K562 (cell line): ENCODE measurements around the gene VWA2. TPM values are rescaled to one million over a fixed set of nuclear protein-coding genes. Genes with fewer than 3 reads are reported as not detected.

ENCODE experiments used
- ATAC-seq: fragments of 200-7000 bp; cut with Tn5 transposase; 3 replicates; pipeline ENCODE4 v1.9.1; 2020; ENCODE audit warnings: moderate library complexity
- BruUV-seq: library from RNA; stranded (reverse); fragments of 400-500 nt; replicated peaks from 2 replicates; lab custom pipeline; 2021; lab: Mats Ljungman, UMichigan
- CTCF ChIA-PET: fragments of 300-600 bp; formaldehyde crosslinking; extraction: SDS; loops from one replicate; lab custom pipeline; 2021; ENCODE audit warnings: low intra/inter-chr PET ratio; lab: Yijun Ruan, JAX
- POLR2A ChIA-PET: fragments of 300-600, 350-650 bp; sonication (Branson Sonifier 250); formaldehyde crosslinking; extraction: SDS; loops from one replicate; lab custom pipeline; 2021; ENCODE audit warnings: antibody characterized with exemption, inconsistent platforms; lab: Yijun Ruan, JAX
- DNase-seq, 4 experiments: peaks; one replicate each; pipeline versions ENCODE4 v3.0.0 to v3.0.0-alpha.2; 2011 to 2018; ENCODE audit warnings: low spot score in 3 of 4, mixed read lengths in 3 of 4; ENCODE audit errors: extremely low read depth in 1 of 4
- FAIRE-seq: peaks from 2 replicates; lab custom pipeline; 2011; peaks lifted over from hg19 to GRCh38; lab: Jason Lieb, UNC
- H2AFZ ChIP-seq: 2 replicates; pipeline ENCODE4 v1.6.0; 2011; ENCODE audit warnings: low read depth, low read length, control low read depth, inconsistent platforms
- H3K27ac ChIP-seq: fragments of 200-600 bp; 3 replicates; pipeline ENCODE4 v1.8.0; 2011; ENCODE audit warnings: low read depth, mild to moderate bottlenecking, control low read depth, inconsistent platforms, low read length, moderate library complexity, mixed read lengths; ENCODE audit errors: extremely low read depth
- H3K27me3 ChIP-seq, 2 experiments: fragments of 300-600 bp in 1 of 2; 2 replicates in 1 of 2; 3 replicates in 1 of 2; pipeline versions ENCODE4 v1.6.0 to v1.8.0; 2011; ENCODE audit warnings: inconsistent platforms in 2 of 2, low read length in 2 of 2, mild to moderate bottlenecking in 1 of 2, mixed read lengths in 1 of 2, moderate library complexity in 1 of 2; ENCODE audit not compliant: control insufficient read depth in 2 of 2, insufficient read depth in 2 of 2
- H3K36me3 ChIP-seq: fragments of 300-600 bp; 3 replicates; pipeline ENCODE4 v1.8.0; 2011; ENCODE audit warnings: mild to moderate bottlenecking, low read length, inconsistent platforms; ENCODE audit not compliant: control insufficient read depth, insufficient read depth
- H3K4me1 ChIP-seq, 2 experiments: fragments of 200-600 bp in 1 of 2; replicated peaks in 1 of 2; 2 replicates in 1 of 2; 3 replicates in 1 of 2; pipeline versions ENCODE4 v1.5.1 to v1.8.0; 2011; ENCODE audit warnings: inconsistent platforms in 2 of 2, low read length in 2 of 2, mild to moderate bottlenecking in 1 of 2, mixed read lengths in 1 of 2, moderate library complexity in 1 of 2; ENCODE audit not compliant: control insufficient read depth in 2 of 2, insufficient read depth in 2 of 2
- H3K4me2 ChIP-seq: 2 replicates; pipeline ENCODE4 v1.6.1; 2011; ENCODE audit warnings: low read length, control low read depth, inconsistent platforms, mixed read lengths; ENCODE audit not compliant: insufficient read depth
- H3K4me3 ChIP-seq: fragments of 200-600 bp; sonication (generic), shearing (Covaris generic); 2 replicates; pipeline ENCODE4 v1.5.1; 2016; ENCODE audit warnings: control low read depth, inconsistent platforms
- H3K79me2 ChIP-seq: fragments of 200-600 bp; 3 replicates; pipeline ENCODE4 v1.8.0; 2011; ENCODE audit warnings: low read length, inconsistent platforms; ENCODE audit not compliant: control insufficient read depth, insufficient read depth
- H3K9ac ChIP-seq, 2 experiments: 2 replicates each; pipeline versions ENCODE4 v1.6.0 to v1.6.1; 2011; ENCODE audit warnings: low read depth in 2 of 2, low read length in 2 of 2, control low read depth in 1 of 2, inconsistent platforms in 1 of 2, mild to moderate bottlenecking in 1 of 2, mixed read lengths in 1 of 2; ENCODE audit not compliant: insufficient read depth in 1 of 2
- H3K9me1 ChIP-seq: one replicate; pipeline ENCODE4 v1.6.0; 2011; ENCODE audit warnings: inconsistent platforms, mild to moderate bottlenecking, low read length, moderate library complexity; ENCODE audit not compliant: control insufficient read depth, insufficient read depth
- H3K9me3 ChIP-seq: replicated peaks from 2 replicates; pipeline ENCODE4 v1.5.1; 2011; ENCODE audit warnings: low read depth, low read length, inconsistent platforms; ENCODE audit not compliant: control insufficient read depth, insufficient read depth
- H4K20me1 ChIP-seq: replicated peaks from 2 replicates; pipeline ENCODE4 v1.6.1; 2011; ENCODE audit warnings: low read length, inconsistent platforms, mixed read lengths; ENCODE audit not compliant: control insufficient read depth, insufficient read depth
- E2F4 ChIP-seq: sonication (generic); formaldehyde crosslinking; IDR thresholded peaks from 2 replicates; pipeline ENCODE4 v1.8.0; 2022; ENCODE audit warnings: mild to moderate bottlenecking, low read depth, missing genetic modification reagents
- HINFP ChIP-seq: fragments of 450-650 bp; conservative IDR thresholded peaks from 2 replicates; pipeline ENCODE4 v1.6.1; 2016; ENCODE audit warnings: missing genetic modification characterization, low read depth, mild to moderate bottlenecking, control low read depth, missing compliant biosample characterization
- MAZ ChIP-seq, 2 experiments: fragments of 450-650 bp in 1 of 2; sonication (generic) in 1 of 2; formaldehyde crosslinking; IDR thresholded peaks in 1 of 2; conservative IDR thresholded peaks in 1 of 2; 2 replicates each; pipeline versions ENCODE4 v1.4.0 to v1.5.0; 2020; ENCODE audit warnings: mild to moderate bottlenecking in 1 of 2, missing genetic modification reagents in 1 of 2
- NR3C1 ChIP-seq: sonication (generic); formaldehyde crosslinking; IDR thresholded peaks from 2 replicates; pipeline ENCODE4 v1.8.1; 2022; ENCODE audit warnings: missing genetic modification reagents
- SRSF3 ChIP-seq: fragments of 200-400 bp; formaldehyde crosslinking; IDR thresholded peaks from 2 replicates; pipeline ENCODE4 v1.6.1; 2016; ENCODE audit warnings: mild to moderate bottlenecking, low read length, moderate library complexity; ENCODE audit not compliant: insufficient read depth
- TCF7 ChIP-seq: sonication (generic); IDR thresholded peaks from 2 replicates; pipeline ENCODE4 v1.6.1; 2016; ENCODE audit warnings: antibody characterized with exemption, borderline replicate concordance
- TGIF2 ChIP-seq: sonication (generic); formaldehyde crosslinking; IDR thresholded peaks from 2 replicates; pipeline ENCODE4 v1.8.1; 2022; ENCODE audit warnings: mild to moderate bottlenecking, missing genetic modification reagents, moderate library complexity
- UBTF ChIP-seq, 2 experiments: IDR thresholded peaks; 2 replicates each; pipeline ENCODE4 v1.6.1; 2012; ENCODE audit warnings: improper control_type of control experiment in 2 of 2, low read depth in 2 of 2, low read length in 2 of 2, borderline replicate concordance in 1 of 2
- XRCC5 ChIP-seq: fragments of 200-400 bp; formaldehyde crosslinking; IDR thresholded peaks from 2 replicates; pipeline ENCODE4 v1.6.1; 2017; ENCODE audit warnings: low read depth, mild to moderate bottlenecking, low read length
- ZBTB7A ChIP-seq: IDR thresholded peaks from 2 replicates; pipeline ENCODE4 v1.6.1; 2011; ENCODE audit warnings: low read depth, mild to moderate bottlenecking, low read length, moderate library complexity, borderline replicate concordance; ENCODE audit not compliant: control insufficient read depth
- ZNF707 ChIP-seq: fragments of 250-450 bp; sonication (Bioruptor Pico); conservative IDR thresholded peaks from 2 replicates; pipeline ENCODE4 v1.8.0; 2022; ENCODE audit warnings: inconsistent platforms, mild to moderate bottlenecking, moderate library complexity
- WGBS: fragments of 100-300 bp; shearing (Covaris generic); methylation state at CpG from one replicate; pipeline ENCODE4 v1.1.6; 2016; ENCODE audit warnings: low coverage, mixed read lengths; ENCODE audit not compliant: insufficient coverage; ENCODE audit errors: missing lambda C conversion rate; 5-methylcytosine and 5-hydroxymethylcytosine counted together
- in situ Hi-C: fragments of 300-500 bp; cut with MboI; formaldehyde crosslinking; loops from 4 replicates; pipeline ENCODE4 v1.15.0; 2018; ENCODE audit warnings: inconsistent platforms, mixed read lengths
- intact Hi-C: fragments of 100-400 bp; cut with micrococcal nuclease; formaldehyde crosslinking; loops from 2 replicates; pipeline ENCODE4 v1.14.2; 2022
- polyA plus RNA-seq, 8 experiments: library from polyadenylated mRNA; depleted of rRNA in 4 of 8; stranded (reverse) in 5 of 8; unstranded in 3 of 8; fragments of >200 nt; fragmentation: Nextera tagmentation in 2 of 8; fragmentation: Illumina TruSeq in 1 of 8; extraction: Ambion mirVana in 2 of 8; extraction: Trizol in 1 of 8; gene quantifications; 2 replicates each; pipeline versions ENCODE4 v1.2.1 to v1.2.3, GENCODE V29; 2011 to 2014; ENCODE audit warnings: inconsistent platforms in 1 of 8, missing spikeins in 1 of 8
- total RNA-seq, 7 experiments: library from RNA; depleted of rRNA in 6 of 7; stranded (reverse); fragments of >200 nt in 6 of 7; fragmentation: Illumina TruSeq in 2 of 7; extraction: Trizol in 2 of 7; gene quantifications; 2 replicates each; pipeline versions ENCODE4 v1.2.1 to v1.2.3, GENCODE V29; 2011 to 2021; ENCODE audit warnings: low replicate concordance in 1 of 7

The VWA2 gene
- total and polyA plus RNA-seq, 9 of the 15 experiments (the other 6 are each of a cell fraction or from before 2014, with no cell fraction given) = not detected

- Histone ChIP-seq H3K27me3 (peaks cover 0 to 27% of the 10 kb centered on the region in 2 experiments; a peak in 3 of 5 replicates), H2AFZ (no peak overlapping the region), H4K20me1 (no peaks in the 10 kb centered on the region), H3K4me2 (no peak overlapping the region), H3K36me3 (no peaks in the 10 kb centered on the region), H3K4me1 (peaks cover 0 to 2% of the 10 kb centered on the region in 2 experiments; a peak in 1 of 5 replicates), H3K27ac (no peak overlapping the region), H3K4me3 (no peak overlapping the region), H3K79me2 (no peaks in the 10 kb centered on the region), H3K9me3 (no peaks in the 10 kb centered on the region), H3K9me1 (no peaks in the 10 kb centered on the region), H3K9ac (no peak overlapping the region)
- DNase-seq (no peak), FAIRE-seq (no peak), ATAC-seq (no peak)
- TF ChIP-seq HINFP (tag) (no peak), TGIF2 (CRISPR knock-in tag) (no peak), ZBTB7A (no peak)
- BruUV-seq = no TSS peak
- CTCF ChIA-PET = no interaction called here
- intact Hi-C loops = no loop called here
- in situ Hi-C loops = no loop called here
- 0% methylated on average over 3 of the region's 7 CpGs for WGBS
- POLR2A ChIA-PET = no interaction called here
These were observed 52.0 kb downstream of the VWA2 start for GRCh38 chr10:114291076-114291475.

GRCh38 chr10:114291516-114291915 lies 52.5 kb downstream of the VWA2 start:
- Histone ChIP-seq H4K20me1 (no peaks in the 10 kb centered on the region), H3K9me1 (no peaks in the 10 kb centered on the region), H3K27me3 (peaks cover 0 to 24% of the 10 kb centered on the region in 2 experiments; a peak in 3 of 5 replicates), H3K27ac (no peak overlapping the region), H3K36me3 (no peaks in the 10 kb centered on the region), H3K4me2 (no peak overlapping the region), H3K9me3 (no peaks in the 10 kb centered on the region), H2AFZ (no peak overlapping the region), H3K4me3 (no peak overlapping the region), H3K79me2 (no peaks in the 10 kb centered on the region), H3K9ac (no peak overlapping the region), H3K4me1 (no peaks in the 10 kb centered on the region)
- FAIRE-seq (no peak), ATAC-seq (no peak), DNase-seq (no peak)
- BruUV-seq = no TSS peak
- in situ Hi-C loops (no loop called here), intact Hi-C loops (no loop called here)
- ChIA-PET CTCF (no interaction called here), POLR2A (no interaction called here)
- 0% methylated on average over 6 of the region's 8 CpGs for WGBS
- TF ChIP-seq UBTF (IDR thresholded peaks at IDR 0.05; ENCODE audit: borderline replicate concordance in 1 of 2, low read depth in 2 of 2, low read length in 2 of 2) = no peak
- TF ChIP-seq SRSF3 = no peak
- no peak for TF ChIP-seq MAZ (CRISPR knock-in tag; conservative IDR thresholded peaks at IDR 0.05 in 1 of 2, IDR thresholded peaks at IDR 0.05 in 1 of 2)
- no peak for TF ChIP-seq TCF7
- no peak for TF ChIP-seq NR3C1 (CRISPR knock-in tag)
- TF ChIP-seq XRCC5 = no peak
- TF ChIP-seq ZNF707 = no peak
- TF ChIP-seq E2F4 (CRISPR knock-in tag) = no peak
